K562 (cell line): ENCODE data around the gene PGPEP1. TPM values are rescaled to one million over a fixed set of nuclear protein-coding genes. Genes with fewer than 3 reads are reported as not detected.

Source experiments
- ATAC-seq: fragments of 200-7000 bp; cut with Tn5 transposase; 3 replicates; pipeline ENCODE4 v1.9.1; 2020; ENCODE audit warnings: moderate library complexity
- BruUV-seq: library from RNA; stranded (reverse); fragments of 400-500 nt; replicated peaks from 2 replicates; lab custom pipeline; 2021; lab: Mats Ljungman, UMichigan
- CTCF ChIA-PET: fragments of 300-600 bp; formaldehyde crosslinking; extraction: SDS; loops from one replicate; lab custom pipeline; 2021; ENCODE audit warnings: low intra/inter-chr PET ratio; lab: Yijun Ruan, JAX
- POLR2A ChIA-PET: fragments of 300-600, 350-650 bp; sonication (Branson Sonifier 250); formaldehyde crosslinking; extraction: SDS; loops from one replicate; lab custom pipeline; 2021; ENCODE audit warnings: antibody characterized with exemption, inconsistent platforms; lab: Yijun Ruan, JAX
- DNase-seq, 4 experiments: peaks; one replicate each; pipeline versions ENCODE4 v3.0.0 to v3.0.0-alpha.2; 2011 to 2018; ENCODE audit warnings: low spot score in 3 of 4, mixed read lengths in 3 of 4; ENCODE audit errors: extremely low read depth in 1 of 4
- FAIRE-seq: peaks from 2 replicates; lab custom pipeline; 2011; peaks lifted over from hg19 to GRCh38; lab: Jason Lieb, UNC
- H2AFZ ChIP-seq: 2 replicates; pipeline ENCODE4 v1.6.0; 2011; ENCODE audit warnings: low read depth, low read length, control low read depth, inconsistent platforms
- H3K27ac ChIP-seq: fragments of 200-600 bp; 3 replicates; pipeline ENCODE4 v1.8.0; 2011; ENCODE audit warnings: low read depth, mild to moderate bottlenecking, control low read depth, inconsistent platforms, low read length, moderate library complexity, mixed read lengths; ENCODE audit errors: extremely low read depth
- H3K27me3 ChIP-seq, 2 experiments: fragments of 300-600 bp in 1 of 2; 2 replicates in 1 of 2; 3 replicates in 1 of 2; pipeline versions ENCODE4 v1.6.0 to v1.8.0; 2011; ENCODE audit warnings: inconsistent platforms in 2 of 2, low read length in 2 of 2, mild to moderate bottlenecking in 1 of 2, mixed read lengths in 1 of 2, moderate library complexity in 1 of 2; ENCODE audit not compliant: control insufficient read depth in 2 of 2, insufficient read depth in 2 of 2
- H3K36me3 ChIP-seq: fragments of 300-600 bp; 3 replicates; pipeline ENCODE4 v1.8.0; 2011; ENCODE audit warnings: mild to moderate bottlenecking, low read length, inconsistent platforms; ENCODE audit not compliant: control insufficient read depth, insufficient read depth
- H3K4me1 ChIP-seq, 2 experiments: fragments of 200-600 bp in 1 of 2; replicated peaks in 1 of 2; 2 replicates in 1 of 2; 3 replicates in 1 of 2; pipeline versions ENCODE4 v1.5.1 to v1.8.0; 2011; ENCODE audit warnings: inconsistent platforms in 2 of 2, low read length in 2 of 2, mild to moderate bottlenecking in 1 of 2, mixed read lengths in 1 of 2, moderate library complexity in 1 of 2; ENCODE audit not compliant: control insufficient read depth in 2 of 2, insufficient read depth in 2 of 2
- H3K4me2 ChIP-seq: 2 replicates; pipeline ENCODE4 v1.6.1; 2011; ENCODE audit warnings: low read length, control low read depth, inconsistent platforms, mixed read lengths; ENCODE audit not compliant: insufficient read depth
- H3K4me3 ChIP-seq: fragments of 200-600 bp; sonication (generic), shearing (Covaris generic); 2 replicates; pipeline ENCODE4 v1.5.1; 2016; ENCODE audit warnings: control low read depth, inconsistent platforms
- H3K79me2 ChIP-seq: fragments of 200-600 bp; 3 replicates; pipeline ENCODE4 v1.8.0; 2011; ENCODE audit warnings: low read length, inconsistent platforms; ENCODE audit not compliant: control insufficient read depth, insufficient read depth
- H3K9ac ChIP-seq, 2 experiments: 2 replicates each; pipeline versions ENCODE4 v1.6.0 to v1.6.1; 2011; ENCODE audit warnings: low read depth in 2 of 2, low read length in 2 of 2, control low read depth in 1 of 2, inconsistent platforms in 1 of 2, mild to moderate bottlenecking in 1 of 2, mixed read lengths in 1 of 2; ENCODE audit not compliant: insufficient read depth in 1 of 2
- H3K9me1 ChIP-seq: one replicate; pipeline ENCODE4 v1.6.0; 2011; ENCODE audit warnings: inconsistent platforms, mild to moderate bottlenecking, low read length, moderate library complexity; ENCODE audit not compliant: control insufficient read depth, insufficient read depth
- H3K9me3 ChIP-seq: replicated peaks from 2 replicates; pipeline ENCODE4 v1.5.1; 2011; ENCODE audit warnings: low read depth, low read length, inconsistent platforms; ENCODE audit not compliant: control insufficient read depth, insufficient read depth
- H4K20me1 ChIP-seq: replicated peaks from 2 replicates; pipeline ENCODE4 v1.6.1; 2011; ENCODE audit warnings: low read length, inconsistent platforms, mixed read lengths; ENCODE audit not compliant: control insufficient read depth, insufficient read depth
- FOS ChIP-seq: IDR thresholded peaks from 3 replicates; pipeline ENCODE4 v1.6.1; 2011; ENCODE audit not compliant: insufficient read length; ENCODE audit errors: extremely low read depth
- MCM7 ChIP-seq, 2 experiments: fragments of 450-650 bp; IDR thresholded peaks; 2 replicates each; pipeline ENCODE4 v1.6.1; 2016 to 2018
- NFRKB ChIP-seq: fragments of 450-650 bp; IDR thresholded peaks from 2 replicates; pipeline ENCODE4 v1.6.1; 2016; ENCODE audit warnings: low read depth
- NR2C2 ChIP-seq, 2 experiments: fragments of 200-800 bp in 1 of 2; sonication (Bioruptor generic) in 1 of 2; sonication (generic) in 1 of 2; formaldehyde crosslinking in 1 of 2; IDR thresholded peaks; 2 replicates each; pipeline versions ENCODE4 v1.6.1 to v1.8.0; 2016 to 2022; ENCODE audit warnings: mild to moderate bottlenecking in 1 of 2, missing compliant biosample characterization in 1 of 2, missing genetic modification characterization in 1 of 2, missing genetic modification reagents in 1 of 2
- PML ChIP-seq: IDR thresholded peaks from 2 replicates; pipeline ENCODE4 v1.6.1; 2012; ENCODE audit warnings: low read length, inconsistent platforms
- PRDM10 ChIP-seq: fragments of 450-650 bp; IDR thresholded peaks from 2 replicates; pipeline ENCODE4 v1.6.1; 2018; ENCODE audit not compliant: partially characterized antibody
- TBL1XR1 ChIP-seq, 2 experiments: IDR thresholded peaks; 2 replicates each; pipeline ENCODE4 v1.6.1; 2012; ENCODE audit warnings: improper control_type of control experiment in 2 of 2, low read length in 2 of 2, mild to moderate bottlenecking in 1 of 2
- TCF3 ChIP-seq: sonication (generic); formaldehyde crosslinking; IDR thresholded peaks from 2 replicates; pipeline ENCODE4 v1.4.0; 2020; ENCODE audit warnings: mild to moderate bottlenecking, missing genetic modification reagents
- THRAP3 ChIP-seq: fragments of 450-650 bp; IDR thresholded peaks from 2 replicates; pipeline ENCODE4 v1.6.1; 2016; ENCODE audit warnings: mild to moderate bottlenecking, inconsistent platforms, borderline replicate concordance
- WGBS: fragments of 100-300 bp; shearing (Covaris generic); methylation state at CpG from one replicate; pipeline ENCODE4 v1.1.6; 2016; ENCODE audit warnings: low coverage, mixed read lengths; ENCODE audit not compliant: insufficient coverage; ENCODE audit errors: missing lambda C conversion rate; 5-methylcytosine and 5-hydroxymethylcytosine counted together
- in situ Hi-C: fragments of 300-500 bp; cut with MboI; formaldehyde crosslinking; loops from 4 replicates; pipeline ENCODE4 v1.15.0; 2018; ENCODE audit warnings: inconsistent platforms, mixed read lengths
- intact Hi-C: fragments of 100-400 bp; cut with micrococcal nuclease; formaldehyde crosslinking; loops from 2 replicates; pipeline ENCODE4 v1.14.2; 2022
- polyA plus RNA-seq, 8 experiments: library from polyadenylated mRNA; depleted of rRNA in 4 of 8; stranded (reverse) in 5 of 8; unstranded in 3 of 8; fragments of >200 nt; fragmentation: Nextera tagmentation in 2 of 8; fragmentation: Illumina TruSeq in 1 of 8; extraction: Ambion mirVana in 2 of 8; extraction: Trizol in 1 of 8; gene quantifications; 2 replicates each; pipeline versions ENCODE4 v1.2.1 to v1.2.3, GENCODE V29; 2011 to 2014; ENCODE audit warnings: inconsistent platforms in 1 of 8, missing spikeins in 1 of 8
- total RNA-seq, 7 experiments: library from RNA; depleted of rRNA in 6 of 7; stranded (reverse); fragments of >200 nt in 6 of 7; fragmentation: Illumina TruSeq in 2 of 7; extraction: Trizol in 2 of 7; gene quantifications; 2 replicates each; pipeline versions ENCODE4 v1.2.1 to v1.2.3, GENCODE V29; 2011 to 2021; ENCODE audit warnings: low replicate concordance in 1 of 7

Gene PGPEP1
- total and polyA plus RNA-seq, 9 of the 15 experiments (the other 6 are each of a cell fraction or from before 2014, with no cell fraction given) = 10.0 to 69.6 (median 33.5) TPM

GRCh38 chr19:18329035-18329376, 11.4 kb upstream of the PGPEP1 start:
- H3K9me1 ChIP-seq = no peaks in the 10 kb centered on the region
- FAIRE-seq (no peak), ATAC-seq (peak; percentile 36), DNase-seq (peak in 1 of 4 experiments; percentile 11)
- peak overlapping the region; percentile 67 to 69; a peak in 3 of 4 replicates for H3K9ac ChIP-seq
- no peaks in the 10 kb centered on the region for H4K20me1 ChIP-seq
- H3K79me2 ChIP-seq = no peaks in the 10 kb centered on the region
- in situ Hi-C loops (no loop called here), intact Hi-C loops (loop anchor here (5.0 to 10.0 kb wide), 2 partner anchors 122 to 214 kb away; no protein-coding TSS in a partner anchor)
- no peaks in the 10 kb centered on the region for H3K9me3 ChIP-seq
- CTCF ChIA-PET = interaction anchor here (0.5 to 2.2 kb wide), 4 partner anchors 11 to 121 kb away, joined by 3 to 11 read pairs (median 4); partner anchors contain the start of gene PGPEP1
- peak overlapping the region; percentile 71 for H3K4me2 ChIP-seq
- POLR2A ChIA-PET = interaction anchor here (0.6 to 9.8 kb wide), 16 partner anchors 10 to 321 kb away, joined by 3 to 122 read pairs (median 4); partner anchors contain the start of genes GDF15 and JUND
- peak overlapping the region; percentile 63 for H3K27ac ChIP-seq
- 43% methylated on average over 6 of the region's 6 CpGs for WGBS
- H3K36me3 ChIP-seq = no peaks in the 10 kb centered on the region
- no peaks in the 10 kb centered on the region for H3K27me3 ChIP-seq
- peaks cover 17 to 34% of the 10 kb centered on the region in 2 experiments; a peak in 4 of 5 replicates for H3K4me1 ChIP-seq
- no TSS peak for BruUV-seq
- H3K4me3 ChIP-seq = peak overlapping the region; percentile 33
- peak overlapping the region; percentile 89 for H2AFZ ChIP-seq
- no peak for TF ChIP-seq NFRKB
- no peak for TF ChIP-seq TCF3 (CRISPR knock-in tag)
- 0 out of 2 replicates have a peak, but pooled peaks have one; percentile 3 for TF ChIP-seq PML
- 0 out of 4 replicates have a peak, but pooled peaks of 1 of the 2 experiments have one; percentile 6 for TF ChIP-seq TBL1XR1 (IDR thresholded peaks at IDR 0.05; ENCODE audit: low read length in 2 of 2)
- no peak for TF ChIP-seq FOS
- TF ChIP-seq NR2C2 (CRISPR knock-in tag; IDR thresholded peaks at IDR 0.05) = no peak
- TF ChIP-seq NR2C2 (tag; IDR thresholded peaks at IDR 0.05) = peak; percentile 51; the same call in 1 of the 2 replicates
- no peak for TF ChIP-seq THRAP3
- no peak for TF ChIP-seq MCM7 (IDR thresholded peaks at IDR 0.05)
- peak; percentile 26 for TF ChIP-seq PRDM10
